GM18861 (cell line): ENCODE data around the gene MAN1A1.
"Not testable (repeated sequence)": the region's sequence is repeated elsewhere in the genome, so short reads cannot be mapped to it uniquely, and the experiment has no call there.

Experiments
- ATAC-seq: cut with Tn5 transposase; IDR thresholded peaks from one replicate; pipeline ENCODE4 v1.9.1; 2021; ENCODE audit not compliant: unreplicated experiment

MAN1A1 gene

DNA sequence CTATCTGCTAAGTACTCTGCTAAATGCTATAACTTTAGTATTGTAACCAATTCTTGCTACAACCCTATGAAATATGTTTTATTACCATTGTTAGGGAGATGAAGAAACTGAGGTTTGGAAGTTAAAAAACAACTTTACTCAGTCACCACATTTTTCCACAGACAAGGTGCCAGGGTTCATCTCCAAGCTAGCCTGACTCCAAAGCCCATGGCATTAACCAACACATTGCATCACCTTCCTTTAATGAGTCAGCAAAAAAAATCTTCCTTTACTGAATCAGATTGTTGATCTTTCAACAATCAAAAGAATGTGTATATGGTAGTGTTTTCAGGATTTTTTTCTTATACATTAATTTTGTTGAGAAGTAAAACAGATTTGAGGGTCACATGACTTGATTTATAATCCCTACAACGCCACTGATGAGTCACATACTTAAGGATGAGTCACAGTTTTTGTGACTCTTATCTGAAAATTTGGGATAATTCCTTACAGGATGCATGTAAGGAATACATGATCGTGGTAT is 41.5 kb downstream of the MAN1A1 start:
- ATAC-seq: no peak

GRCh38 chr6:119307056-119307455 is 42.5 kb downstream of the MAN1A1 start:
- no peak for ATAC-seq

GRCh38 chr6:119306396-119306968 is 43.1 kb downstream of the MAN1A1 start:
- ATAC-seq: no peak

- no peak for ATAC-seq
Observed at GRCh38 chr6:119303164-119303887, 46.2 kb downstream of the MAN1A1 start.

DNA sequence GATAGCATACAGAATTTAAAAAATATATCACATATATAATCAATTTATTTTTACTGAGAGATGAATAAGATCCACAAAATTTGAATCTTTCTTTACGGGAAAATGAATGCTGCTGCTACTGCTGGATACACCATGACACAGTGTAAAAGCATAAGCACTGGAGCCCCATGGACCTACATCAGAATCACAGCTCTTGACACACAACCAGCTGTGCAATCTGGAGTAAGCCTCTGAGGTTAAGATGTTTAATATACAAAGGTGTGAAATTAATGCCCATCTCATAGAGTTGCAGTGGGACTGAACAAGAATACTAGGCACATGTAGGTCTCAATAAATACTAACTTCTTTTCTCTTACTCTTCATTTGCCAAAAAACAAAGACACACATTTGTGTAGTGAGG is 48.1 kb downstream of the MAN1A1 start:
- no peak for ATAC-seq

DNA sequence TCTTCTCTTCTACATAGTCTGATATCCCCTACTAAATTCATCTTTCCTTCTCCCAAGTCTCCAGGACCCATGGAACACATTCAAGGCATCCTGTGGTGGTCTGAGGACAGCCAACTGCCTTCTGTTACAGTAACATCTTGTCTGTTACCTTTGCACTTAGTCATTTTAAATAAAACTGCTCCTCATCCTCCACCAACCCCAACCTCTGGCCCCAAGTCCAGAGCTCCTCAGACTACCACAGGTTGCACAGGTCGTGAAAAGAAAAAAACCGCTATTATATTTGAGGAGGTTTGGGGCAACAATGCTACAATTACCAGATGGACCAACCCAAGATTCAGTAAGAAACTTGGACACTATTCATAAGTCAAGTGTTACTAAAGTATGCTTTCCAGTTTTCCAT is 49.9 kb downstream of the MAN1A1 start:
- no peak for ATAC-seq

GRCh38 chr6:119297049-119297448 is 52.5 kb downstream of the MAN1A1 start:
- ATAC-seq: no peak

DNA sequence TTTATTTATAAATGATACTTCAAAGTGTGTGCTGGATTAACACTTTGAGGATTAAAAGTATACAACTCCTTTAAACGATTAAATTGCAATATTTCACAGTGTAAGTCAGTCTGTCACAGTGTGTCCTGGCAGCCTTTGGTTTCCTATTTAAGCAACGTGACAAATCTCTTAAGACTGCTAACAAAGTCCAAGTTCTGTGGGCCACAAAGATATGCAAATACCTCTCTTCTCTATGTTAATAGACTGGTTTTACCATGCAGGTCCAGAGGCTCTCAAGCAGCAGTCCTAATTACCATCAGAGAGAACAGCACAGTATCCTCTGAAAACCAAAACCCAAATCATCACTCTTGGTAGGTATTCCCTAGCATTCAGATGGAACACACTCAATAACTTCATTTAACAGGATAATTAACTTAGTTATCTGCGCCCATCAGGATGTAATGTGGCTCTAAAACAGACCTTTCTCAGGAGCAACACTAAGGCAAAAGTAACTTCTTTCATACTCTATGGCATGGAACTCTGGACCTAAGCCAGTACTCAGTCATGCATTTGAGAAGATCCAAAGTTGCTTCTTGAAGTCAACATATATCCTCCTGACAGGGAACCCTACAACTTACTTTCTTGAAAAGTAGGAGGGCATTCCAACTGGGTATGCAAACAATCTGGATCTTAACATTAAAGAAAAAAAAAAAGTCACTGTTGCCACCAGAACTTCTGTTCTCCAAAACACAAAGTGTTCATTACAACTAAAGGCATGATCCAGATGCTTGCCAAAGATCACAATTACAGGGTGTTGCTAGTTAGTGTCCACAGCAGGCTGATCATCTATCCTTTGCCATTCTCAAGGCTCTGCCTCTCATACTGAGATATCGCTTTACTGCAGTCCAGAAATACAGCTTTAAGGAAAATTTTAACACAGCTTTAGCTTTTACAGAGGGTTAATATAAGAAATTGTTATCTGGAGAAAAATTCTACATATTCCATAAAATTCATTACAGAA is 53.2 kb downstream of the MAN1A1 start:
- no peak for ATAC-seq

DNA sequence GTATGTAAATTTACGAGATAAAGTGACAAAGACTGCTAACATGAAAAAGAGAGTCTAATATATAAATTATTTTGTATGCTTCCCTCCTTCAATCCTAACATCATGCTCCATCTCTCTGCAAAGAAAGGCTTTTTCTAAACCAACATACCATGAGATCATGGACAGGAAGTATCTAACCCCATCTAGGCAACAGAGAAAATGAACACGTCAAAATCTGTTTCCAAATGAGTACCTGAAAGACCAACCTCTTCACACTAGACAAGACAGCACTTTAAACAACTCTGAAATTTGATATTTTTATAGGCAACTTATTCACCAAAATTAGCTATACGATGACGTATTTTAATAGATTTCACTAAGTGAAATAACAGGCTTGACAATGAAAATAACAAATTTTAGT is 54.6 kb downstream of the MAN1A1 start:
- peak; percentile 76 for ATAC-seq

DNA sequence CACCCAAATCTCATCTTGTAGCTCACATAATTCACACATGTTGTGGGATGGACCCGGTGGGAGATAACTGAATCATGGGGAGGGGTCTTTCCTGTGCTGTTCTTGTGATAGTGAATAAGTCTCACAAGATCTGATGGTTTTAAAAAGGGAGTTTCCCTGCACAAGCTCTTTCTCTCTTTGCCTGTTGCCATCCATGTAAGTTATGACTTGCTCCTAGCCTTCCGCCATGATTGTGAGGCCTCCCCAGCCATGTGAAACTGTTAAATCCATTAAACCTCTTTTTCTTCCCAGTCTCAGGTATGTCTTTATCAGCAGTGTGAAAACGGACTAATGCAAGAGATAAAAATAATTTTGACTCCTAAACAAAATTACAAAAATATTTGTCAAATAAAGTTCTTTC is 58.5 kb downstream of the MAN1A1 start:
- ATAC-seq: not testable (repeated sequence)

DNA sequence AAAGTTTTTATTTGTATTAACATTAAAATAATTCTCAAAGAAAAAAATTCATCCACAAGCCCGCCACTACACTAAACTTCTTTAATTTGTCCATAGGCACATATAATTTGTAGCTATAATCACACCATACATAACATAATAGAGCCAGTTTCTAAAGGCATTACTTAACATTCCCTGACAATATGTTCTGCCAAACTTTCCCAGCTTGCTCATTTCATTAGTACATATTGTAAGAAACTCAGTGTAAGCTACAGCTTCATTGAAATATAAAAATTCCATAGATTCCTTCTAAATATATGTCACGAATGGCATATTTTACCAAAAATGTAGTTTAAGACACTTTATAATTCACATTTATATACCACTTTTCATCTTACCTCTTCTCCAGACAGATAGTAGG is 59.3 kb downstream of the MAN1A1 start:
- no peak for ATAC-seq

- no peak for ATAC-seq
Observed at GRCh38 chr6:119289651-119290050, 59.9 kb downstream of the MAN1A1 start.

- ATAC-seq: no peak
Observed at GRCh38 chr6:119285908-119286625, 63.5 kb downstream of the MAN1A1 start.

DNA sequence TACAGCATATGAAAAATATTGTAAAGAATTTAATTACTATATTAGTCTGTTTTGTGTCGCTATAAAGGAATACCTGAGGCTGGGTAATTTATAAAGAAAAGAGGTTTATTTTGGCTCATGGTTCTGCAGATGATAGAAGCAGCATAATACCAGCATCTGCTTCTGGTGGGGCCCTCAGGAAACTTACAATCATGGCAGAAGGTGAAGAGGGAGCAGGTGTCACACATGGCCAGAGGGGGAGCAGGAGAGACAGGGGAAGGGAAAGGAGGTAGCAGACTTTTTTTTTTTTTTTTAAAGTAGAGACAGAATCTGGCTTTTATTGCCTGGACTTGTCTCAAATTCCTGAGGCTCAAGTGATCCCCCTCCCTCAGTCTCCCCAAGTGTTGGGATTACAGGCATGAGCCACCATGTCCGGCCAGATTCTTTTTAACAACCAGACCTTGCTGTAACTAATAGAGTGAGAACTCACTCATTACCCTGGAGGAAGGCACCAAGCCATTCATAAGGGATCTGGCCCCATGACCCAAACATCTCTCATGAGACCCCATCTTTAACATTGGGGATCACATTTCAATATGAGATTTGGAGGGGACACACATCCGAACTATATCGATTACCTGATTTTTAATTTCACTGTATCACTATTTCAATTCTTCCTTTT is 64.6 kb downstream of the MAN1A1 start:
- ATAC-seq: no peak

DNA sequence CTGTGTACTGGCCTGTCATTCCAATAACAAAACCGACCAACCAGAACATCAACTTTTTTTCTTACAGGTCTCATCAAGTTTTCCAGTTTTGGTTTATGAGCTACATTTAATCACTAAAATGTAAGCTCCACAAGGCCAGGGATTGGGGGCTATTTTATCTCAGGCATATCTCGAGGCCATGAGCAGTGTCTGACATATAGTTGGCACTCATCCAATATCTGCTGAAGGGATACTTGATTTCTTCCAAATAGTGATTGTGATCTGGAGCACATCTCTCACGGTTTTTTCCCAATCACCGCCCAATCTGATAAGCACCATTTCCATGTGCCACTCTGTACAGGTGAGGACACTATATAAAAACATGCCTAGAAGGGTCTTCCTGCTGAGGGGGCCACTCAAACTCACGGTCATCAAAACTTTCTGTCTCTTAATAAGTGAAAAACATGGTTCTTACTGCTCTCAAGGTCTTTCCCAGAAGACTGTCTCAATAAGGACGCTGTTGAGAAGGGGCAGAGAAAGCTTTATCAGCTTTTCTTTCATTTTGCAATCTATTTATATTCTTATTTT is 65.5 kb downstream of the MAN1A1 start:
- ATAC-seq: no peak

DNA sequence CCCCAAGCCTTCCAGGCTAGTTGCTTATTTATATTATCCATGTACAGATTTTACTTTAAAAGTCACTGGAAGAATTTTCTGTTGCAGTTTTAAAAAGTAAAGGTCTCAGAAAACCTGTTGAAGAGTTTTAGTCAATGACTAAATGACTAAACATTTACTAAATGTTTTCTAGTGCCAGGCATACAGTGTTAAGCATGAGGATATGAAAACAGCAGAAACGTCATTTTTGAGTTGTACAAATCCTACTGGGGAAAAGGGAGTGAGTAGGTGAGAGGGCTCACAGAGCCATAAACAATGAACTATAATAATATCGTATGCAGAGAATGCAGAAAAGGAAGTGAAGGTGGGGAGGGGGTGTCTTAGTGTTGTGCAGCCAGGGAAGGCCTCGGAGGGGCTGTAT is 66.3 kb downstream of the MAN1A1 start:
- ATAC-seq: no peak

- ATAC-seq: no peak
Observed at GRCh38 chr6:119280668-119281067, 68.9 kb downstream of the MAN1A1 start.

- ATAC-seq: no peak
Observed at GRCh38 chr6:119280080-119280479, 69.5 kb downstream of the MAN1A1 start.

- ATAC-seq: no peak
Observed at GRCh38 chr6:119278625-119279024, 70.9 kb downstream of the MAN1A1 start.

GRCh38 chr6:119277052-119277451 is 72.5 kb downstream of the MAN1A1 start:
- no peak for ATAC-seq
